HuH-7 (cell line): ENCODE results near the gene BSCL2.
A peak's percentile ranks its signal among the peaks of the same experiment; 100 is the strongest.
"Not testable (repeated sequence)": the region's sequence is repeated elsewhere in the genome, so short reads cannot be mapped to it uniquely, and the experiment has no call there.

Experiments used
- DNase-seq: peaks from one replicate; pipeline ENCODE4 v3.0.0; 2011; ENCODE audit warnings: low spot score

BSCL2 gene

DNA sequence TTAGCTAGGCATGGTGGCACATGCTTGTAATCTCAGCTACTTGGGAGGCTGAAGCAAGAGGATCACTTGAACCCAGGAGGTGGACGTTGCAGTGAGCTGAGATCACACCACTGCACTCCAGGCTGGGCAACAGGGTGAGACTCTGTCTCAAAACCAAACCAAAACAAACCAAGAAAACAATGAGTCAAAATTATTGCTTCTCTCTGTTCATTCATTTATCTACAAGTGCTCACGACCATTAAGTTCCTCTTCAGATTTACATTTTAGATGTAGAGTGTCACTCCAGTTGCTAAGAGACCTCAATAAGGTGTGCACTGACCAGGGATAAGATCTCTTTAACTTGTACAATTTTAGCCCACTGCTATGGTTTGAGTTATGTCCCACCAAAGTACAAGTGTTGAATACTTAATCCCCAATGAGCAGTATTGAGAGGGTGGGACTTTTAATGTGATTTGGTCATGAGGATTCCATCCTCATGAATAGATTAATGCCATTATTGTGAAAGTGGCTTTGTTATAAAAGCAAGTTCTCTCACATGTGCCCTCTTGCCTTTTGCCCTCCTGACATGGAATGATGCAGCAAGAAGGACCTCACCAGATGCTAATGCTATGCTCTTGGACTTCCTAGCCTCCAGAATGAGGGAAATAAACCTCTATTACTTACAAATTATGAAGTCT, 12.2 kb upstream of the BSCL2 start:
- DNase-seq = no peak

DNA sequence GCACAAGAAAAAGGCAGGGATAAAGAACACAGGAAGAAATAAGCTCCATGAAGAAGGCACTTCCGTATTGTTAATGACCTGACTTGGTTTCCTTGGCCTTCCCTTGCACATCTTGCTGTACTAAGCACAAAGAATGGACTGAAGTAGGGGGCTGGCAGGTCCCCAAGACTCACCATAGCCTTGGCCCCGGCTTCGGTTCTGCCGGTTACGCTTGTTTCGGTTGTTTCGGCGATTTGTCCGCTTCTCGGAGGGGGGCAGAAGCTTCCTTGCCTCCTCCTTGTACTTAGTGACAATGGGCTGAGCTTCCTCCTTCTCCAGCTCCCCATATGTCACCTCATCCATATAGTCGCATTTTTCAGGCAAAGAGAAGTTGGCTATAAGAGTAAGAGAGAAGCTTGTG, 9.6 kb upstream of the BSCL2 start:
- DNase-seq = no peak

DNA sequence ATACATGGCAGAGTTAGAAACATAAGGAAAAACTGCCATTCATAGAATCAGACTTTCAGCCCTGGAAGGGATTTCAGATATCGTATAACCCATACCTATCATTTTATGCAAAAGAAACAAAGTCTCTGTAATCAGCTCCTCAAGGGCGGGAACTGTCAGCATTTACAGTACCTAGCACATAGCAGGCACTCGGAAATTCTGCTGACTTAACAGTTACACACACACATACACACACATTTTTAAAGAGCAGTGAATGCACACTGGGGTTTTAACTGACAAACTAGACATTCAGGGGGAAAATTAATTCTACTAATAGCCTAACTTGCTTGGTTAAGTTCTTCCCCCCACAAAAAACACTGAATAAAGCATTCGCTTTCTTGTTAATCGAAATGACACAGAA, 9.0 kb upstream of the BSCL2 start:
- DNase-seq = no peak

DNA sequence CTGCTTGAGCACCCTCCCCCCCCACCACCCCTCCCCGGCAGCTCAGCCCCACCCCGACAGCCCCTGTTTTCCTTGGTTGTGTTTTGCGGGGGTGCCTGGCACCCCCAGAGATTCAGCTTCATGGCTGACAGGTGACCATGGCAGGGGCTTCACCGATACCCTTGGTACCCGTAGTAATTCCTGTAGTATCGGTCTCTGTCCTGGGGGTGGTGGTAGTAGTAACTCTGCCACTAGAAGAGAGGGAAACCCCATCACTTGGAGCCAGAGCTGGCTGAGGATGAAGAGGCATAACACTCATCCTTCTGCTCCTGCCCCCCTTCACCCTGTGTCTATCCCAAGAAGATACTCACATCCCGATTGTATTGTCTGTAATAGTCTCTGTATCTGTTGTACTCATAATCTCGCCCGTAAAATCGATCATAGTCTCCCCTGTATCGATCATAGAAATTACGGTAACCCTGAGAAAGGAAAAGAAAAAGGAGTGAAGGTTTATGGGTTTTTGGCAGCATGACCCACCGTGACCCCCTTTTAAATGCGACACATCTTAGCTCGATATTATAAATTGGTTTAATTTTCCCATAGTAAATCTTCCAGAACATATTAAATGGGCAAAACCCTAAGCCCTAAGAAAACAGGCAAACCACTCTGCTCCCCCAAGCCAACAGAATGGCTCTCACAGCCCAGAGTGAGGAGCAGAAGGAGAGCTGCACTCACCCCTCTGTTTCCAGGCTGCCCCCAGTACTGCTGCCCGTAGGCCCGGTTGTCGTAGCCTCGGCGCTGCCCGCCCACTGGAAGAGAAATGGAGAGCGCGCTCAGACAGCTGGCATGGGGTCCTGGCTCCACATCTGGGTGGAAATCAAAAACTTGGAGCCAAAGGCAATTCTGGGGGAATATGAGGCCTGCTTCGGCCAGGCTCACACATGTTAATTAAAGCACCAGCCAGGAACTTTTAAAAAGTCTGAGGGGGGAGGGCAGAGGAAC, 8.2 kb upstream of the BSCL2 start:
- DNase-seq = no peak

DNA sequence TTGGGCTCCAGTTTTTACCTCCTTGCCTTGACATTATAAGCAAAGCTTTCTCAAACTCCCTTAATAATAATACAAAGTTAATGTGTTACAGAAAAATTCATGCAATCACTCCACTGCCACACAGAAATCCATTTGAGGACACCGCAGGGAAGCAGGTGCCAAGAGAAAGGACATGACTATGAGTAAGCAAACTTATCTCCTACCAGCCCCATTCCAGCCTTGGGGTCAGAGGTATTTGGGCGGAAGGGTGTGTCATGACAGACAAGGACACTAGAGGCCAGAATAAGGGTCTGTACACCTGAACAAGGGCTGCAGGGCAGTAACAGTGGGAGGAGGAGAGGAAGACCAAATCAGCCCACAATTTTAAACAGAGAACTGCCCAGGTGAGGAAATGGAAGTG, 6.1 kb upstream of the BSCL2 start:
- no peak for DNase-seq

DNA sequence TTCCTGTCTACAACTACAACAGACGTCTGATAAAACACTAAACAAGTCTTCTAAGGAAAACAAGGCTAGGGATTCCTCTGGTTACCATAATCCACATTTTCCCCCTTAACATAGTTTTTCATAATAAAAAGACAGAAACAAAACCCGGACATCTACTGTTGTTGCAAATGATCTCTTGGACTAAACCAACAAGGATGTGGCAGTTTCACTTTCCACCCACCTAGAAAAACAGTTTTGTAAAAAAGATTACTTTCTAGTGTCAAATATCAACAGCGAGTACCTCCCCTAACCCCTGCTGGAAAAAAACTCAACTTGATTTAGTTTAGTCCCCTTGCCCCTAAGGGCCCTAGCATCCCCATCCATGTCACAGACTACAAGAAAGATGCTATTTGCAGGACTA, 5.6 kb upstream of the BSCL2 start:
- DNase-seq = no peak

DNA sequence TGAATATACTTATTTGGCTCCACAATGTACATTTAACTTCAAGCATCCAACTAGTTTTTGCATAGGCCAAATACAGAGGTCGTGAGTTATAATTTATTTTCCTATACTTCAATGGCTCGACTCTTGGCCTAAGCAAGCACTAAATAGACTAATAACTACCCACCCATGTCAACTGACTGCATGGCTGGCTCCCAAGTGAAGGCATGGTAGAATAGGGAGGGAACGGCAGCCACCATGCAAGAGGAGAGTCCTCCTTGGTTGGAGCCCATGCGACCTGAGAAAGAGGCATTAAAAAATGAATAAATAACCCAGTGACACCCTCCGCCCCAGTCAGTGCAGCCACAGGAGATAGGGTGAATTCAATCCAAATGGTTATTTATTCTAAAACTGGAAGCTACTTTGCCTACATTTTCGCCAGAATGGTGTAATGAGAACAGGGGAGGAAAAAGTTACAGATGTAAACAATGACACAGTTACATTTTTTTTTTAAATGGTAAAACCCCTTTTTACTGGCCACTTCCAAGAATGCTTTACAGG, 5.1 kb upstream of the BSCL2 start:
- no peak for DNase-seq

DNA sequence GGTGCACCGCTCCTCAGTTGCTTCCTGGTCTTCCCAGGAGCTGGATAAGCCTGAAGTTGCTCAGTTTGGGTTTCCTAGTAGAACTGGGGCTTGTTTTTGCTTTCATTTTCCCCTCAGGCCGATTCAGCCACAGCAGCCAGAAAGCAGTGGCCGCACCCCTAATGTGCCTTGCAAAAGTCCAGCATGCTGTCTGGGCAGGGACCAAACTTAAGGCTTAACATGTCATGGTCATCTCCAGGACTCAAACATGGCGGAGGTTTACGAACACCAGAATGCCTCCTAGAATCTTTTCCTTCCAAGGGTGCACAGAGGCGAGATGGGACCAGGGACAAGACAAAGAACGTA, 2.7 kb upstream of the BSCL2 start:
- no peak for DNase-seq

DNA sequence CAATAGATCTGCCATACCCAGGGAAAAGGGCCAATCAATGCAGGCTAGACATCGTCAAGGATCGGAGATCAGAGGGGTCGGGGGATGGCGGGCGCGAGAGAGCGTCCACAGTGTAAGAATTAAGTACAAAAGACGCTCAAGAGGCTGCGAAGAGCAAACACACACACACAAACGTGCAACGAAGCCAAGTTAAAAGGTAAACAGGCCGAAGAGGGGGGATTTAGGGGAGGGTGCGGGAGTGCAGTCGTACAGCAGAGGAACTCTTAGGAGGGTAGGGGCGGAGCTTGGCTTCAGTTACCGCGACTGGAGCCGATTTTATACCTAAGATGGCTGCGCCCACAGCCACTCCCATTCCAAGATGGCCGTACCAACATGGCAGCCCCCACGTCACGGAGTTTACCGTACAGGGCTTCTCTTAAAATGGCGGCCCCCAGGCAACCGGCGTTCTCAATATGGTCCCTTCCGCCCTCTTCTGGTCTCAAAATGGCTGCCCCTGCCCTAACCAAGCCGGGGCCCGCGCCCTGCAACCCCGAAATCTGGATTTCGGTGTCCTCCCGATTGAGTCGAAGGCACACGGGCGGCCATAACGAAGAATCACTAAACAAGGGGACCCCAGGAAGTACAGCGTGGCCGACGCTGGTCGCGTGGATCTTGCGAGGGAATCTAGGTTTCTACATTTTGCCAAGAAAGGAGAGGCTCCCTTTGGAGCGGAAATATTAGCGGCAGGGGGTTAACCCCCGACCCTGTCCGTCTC, 2.2 kb upstream of the BSCL2 start:
- no peak for DNase-seq

DNA sequence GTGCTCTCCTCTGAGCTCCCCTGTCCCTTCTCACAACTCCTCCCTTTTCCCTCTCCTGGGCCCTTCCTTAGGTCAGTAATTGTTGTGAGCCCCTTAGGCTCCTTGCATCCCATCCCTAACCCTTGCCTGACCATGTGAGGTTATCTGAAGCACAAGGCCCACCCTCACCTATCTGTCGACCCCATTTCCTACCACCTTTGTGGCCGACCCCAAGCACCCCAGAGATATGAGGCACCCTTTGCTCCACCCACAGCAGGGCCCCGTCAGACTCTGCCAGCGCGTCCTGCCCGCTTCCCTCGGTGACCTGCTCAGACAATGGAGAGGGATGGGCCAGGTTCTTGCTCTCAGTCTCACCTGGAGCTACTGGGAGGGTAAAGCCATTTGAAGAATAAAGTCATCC, 1.6 kb upstream of the BSCL2 start:
- no peak for DNase-seq

DNA sequence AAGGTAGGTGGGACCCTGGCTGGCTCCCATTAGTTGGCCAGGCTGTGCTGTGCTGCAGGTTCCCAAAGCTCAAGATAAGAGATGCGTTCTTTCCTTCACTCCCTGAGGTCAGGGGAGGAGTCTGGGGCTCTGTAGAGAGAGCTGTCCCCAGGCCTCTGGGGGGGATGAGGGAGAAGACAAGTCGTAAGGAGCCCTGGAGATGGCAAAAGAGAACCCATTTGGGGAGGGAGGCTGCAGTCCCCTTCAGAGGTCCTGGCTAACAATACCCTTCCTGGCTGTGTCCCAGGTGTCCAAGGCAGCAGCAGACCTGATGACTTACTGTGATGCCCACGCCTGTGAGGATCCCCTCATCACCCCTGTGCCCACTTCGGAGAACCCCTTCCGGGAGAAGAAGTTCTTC, 1.2 kb upstream of the BSCL2 start:
- no peak for DNase-seq

DNA sequence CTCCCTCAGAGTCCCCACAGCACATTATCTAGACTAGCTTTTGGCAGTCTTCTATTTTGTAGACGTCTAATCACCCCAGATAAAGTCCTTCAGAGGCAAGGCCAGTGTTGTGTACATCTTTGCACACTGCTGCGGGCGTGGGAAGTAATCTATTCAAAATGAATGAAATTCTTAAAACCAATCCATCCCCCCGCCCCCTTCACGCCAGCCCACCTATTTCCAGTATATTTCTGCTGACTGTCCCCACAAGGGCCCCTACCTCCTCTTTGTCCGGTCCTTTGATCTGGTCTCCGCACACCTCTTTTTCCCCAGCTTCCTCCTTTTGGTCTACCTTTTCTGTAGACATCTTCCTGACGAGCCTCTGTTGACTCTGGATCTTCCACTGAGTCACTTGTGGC, 375 bp downstream of the BSCL2 start:
- DNase-seq = no peak

DNA sequence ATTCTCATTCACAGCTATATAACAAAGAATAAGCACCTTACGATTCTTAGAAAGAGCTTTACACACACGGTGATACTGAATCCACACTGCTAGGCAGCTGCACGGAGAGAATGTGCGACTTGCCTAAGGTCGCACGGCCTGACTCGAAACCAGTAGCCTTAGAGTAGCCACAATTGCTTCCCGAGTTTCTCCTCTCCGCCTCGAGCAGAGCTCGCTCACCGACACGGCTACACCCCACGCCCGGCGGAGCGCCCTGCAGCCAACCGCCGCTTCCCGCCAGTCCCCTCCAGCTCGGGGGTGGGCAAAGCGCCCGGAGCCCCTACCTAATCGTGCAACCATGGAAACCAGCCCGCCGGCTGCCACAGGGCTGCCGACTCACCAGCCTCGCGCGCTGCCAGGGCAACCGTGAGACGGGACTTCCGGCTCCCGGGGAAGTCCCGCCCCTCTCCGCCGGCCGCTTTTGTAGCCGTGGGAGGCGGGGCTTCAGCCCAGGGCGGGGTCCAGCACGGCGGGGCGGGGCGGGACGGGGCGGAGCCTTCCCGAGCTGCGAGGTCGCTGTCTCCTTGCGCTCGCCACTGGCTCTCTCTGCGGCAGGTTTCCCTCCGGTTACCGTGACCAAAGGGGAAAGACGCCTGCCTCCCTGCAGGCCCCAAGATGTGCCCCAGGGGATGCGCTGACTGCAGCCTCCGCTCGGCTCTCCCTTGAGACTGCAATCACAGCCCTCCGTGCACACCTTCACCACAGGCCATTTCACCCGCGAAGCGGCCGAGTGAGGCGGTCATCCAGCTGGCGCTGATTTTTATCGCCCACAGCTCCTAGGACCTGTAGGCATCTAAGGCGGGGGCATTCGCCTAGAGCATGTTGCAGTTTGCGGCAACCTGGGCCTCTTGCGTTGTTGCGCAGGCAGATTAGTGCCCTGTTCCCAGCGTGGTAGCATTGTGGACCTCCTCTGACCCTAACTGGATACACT, 1.1 kb downstream of the BSCL2 start:
- DNase-seq = peak; percentile 87

DNA sequence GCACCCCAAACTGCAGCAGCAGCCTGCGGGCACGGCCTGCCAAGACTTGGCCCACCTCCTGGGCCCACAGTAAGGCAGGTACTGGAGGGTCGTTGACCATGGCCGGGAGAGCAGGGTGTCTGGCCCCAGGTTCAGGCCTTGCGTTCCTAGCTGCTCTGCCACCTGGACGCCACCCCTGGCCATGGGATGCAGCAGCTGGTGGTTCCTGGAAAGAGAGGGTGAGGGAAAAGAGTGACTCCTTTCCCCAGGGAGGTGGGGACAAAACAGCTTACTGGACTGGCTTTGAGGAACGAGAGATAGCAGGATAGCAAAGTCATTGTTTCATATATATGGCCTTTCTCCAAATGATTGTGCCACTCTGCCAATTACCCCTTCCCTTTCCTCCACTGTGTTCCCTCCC, 1.8 kb downstream of the BSCL2 start:
- DNase-seq = no peak

DNA sequence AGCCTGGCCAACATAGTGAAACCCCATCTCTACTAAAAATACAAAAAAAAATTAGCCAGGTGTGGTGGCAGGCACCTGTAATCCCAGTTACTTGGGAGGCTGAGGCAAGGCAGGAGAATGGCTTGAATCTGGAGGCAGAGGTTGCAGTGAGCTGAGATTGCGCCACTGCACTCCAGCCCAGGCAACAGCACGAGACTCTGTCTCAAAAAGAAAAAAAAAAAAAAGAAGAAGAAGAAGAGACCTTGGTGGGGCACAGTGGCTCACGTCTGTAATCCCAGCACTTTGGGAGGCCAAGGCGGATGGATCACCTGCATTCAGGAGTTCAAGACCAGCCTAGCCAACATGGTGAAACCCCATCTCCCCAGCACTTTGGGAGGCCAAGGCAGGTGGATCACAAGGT, 3.3 kb downstream of the BSCL2 start:
- not testable (repeated sequence) for DNase-seq

DNA sequence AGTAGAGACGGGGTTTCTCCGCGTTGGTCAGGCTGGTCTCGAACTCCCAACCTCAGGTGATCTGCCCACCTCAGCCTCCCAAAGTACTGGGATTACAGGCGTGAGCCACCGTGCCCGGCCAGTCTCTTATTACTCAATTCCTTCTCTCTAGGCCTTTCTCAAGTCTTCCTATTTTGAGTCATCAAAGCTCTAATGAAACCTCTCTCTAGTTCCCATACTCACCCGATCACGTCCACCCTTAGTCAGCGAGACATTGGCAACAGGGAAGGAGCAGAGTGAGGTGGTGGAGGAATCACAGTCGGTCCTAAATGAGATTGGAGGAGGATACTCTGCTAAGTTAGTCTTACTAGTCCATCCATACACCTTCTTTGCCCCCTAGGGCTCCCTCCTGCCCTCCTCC, 5.0 kb downstream of the BSCL2 start:
- DNase-seq = no peak

DNA sequence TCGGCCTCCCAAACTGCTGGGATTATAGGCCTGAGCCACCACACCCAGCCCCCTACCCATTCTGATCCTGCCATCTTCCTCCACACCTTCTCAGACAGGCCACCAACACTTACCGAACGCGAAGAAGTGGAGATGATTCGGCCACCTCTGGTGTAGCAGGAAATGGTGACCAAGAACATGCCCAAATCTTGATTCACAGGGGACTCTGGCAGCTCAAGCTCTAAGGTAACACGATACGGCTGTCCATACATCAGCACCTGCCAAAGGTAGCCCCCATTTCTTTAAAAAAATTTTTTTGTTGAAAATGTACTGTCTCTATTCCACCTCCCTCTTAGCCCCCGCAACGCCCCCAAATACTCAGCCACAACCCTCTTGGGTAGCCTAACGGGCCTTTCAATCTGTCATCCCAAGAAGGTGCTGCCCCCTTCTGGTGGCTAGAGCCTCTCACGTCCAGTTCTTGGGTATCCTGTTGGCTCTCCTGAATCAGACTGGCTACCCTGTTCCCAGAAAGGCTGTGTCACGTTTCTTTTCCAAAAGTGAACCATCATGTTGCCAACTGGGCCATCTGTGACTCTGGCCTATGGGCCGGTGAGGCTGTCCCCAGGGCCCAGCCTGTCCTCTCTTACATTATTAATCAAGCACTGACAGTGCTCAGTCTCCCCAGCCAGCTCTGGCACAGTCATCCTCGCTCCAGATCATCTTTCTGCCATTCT, 12.6 kb downstream of the BSCL2 start:
- DNase-seq = peak; percentile 83

DNA sequence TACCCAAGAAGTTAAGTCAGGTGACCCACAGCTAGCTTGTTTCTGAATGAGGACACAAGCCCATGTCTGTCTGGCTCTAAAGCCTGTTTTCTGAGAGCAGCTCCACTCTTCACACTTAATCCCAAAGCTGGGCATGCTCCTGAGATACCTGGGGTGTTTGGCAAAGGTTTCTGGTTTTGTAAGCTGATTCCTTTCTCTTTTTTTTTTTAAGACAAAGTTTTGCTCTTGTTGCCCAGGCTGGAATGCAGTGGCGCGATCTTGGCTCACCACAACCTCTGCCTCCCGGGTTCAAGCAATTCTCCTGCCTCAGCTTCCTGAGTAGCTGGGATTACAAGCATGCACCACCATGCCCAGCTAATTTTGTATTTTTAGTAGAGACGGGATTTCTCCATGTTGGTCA, 13.6 kb downstream of the BSCL2 start:
- not testable (repeated sequence) for DNase-seq

DNA sequence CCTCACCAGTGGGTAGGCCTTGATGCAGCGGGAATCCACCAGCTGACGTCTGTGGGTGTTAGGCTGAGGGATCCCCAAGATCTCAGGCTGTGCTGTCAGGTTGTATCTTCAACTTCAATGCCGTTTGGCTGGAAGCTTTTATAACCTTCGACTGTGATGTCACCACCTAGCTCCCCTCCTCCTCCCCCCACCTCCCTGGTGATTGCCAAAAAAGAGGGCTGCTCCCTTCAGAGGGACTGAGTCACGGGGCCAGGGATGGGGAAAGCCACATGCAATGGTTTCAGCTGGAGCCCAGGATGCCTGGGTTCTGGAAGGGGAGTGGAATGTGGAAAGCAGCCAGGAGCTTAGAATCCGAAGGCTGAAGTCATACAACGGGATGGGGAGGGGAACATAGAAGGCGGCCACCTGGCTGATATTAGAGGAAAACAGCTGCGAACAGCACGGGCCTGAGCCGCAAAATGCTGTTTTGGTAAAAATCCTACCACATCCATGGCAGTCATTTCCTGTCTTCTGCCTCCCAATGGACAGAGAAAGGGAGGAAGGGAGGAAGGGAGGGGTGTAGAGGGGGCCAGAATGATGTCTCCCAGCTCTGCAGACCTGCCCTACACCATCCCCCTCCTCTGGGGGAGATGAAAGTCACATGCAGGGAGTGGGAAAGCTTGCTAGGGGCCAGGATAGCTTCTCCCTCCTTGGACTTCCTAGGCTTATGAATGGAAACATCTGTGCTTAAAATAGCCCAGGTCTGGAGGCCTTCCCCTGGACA, 17.6 kb downstream of the BSCL2 start, which contains the start of gene LRRN4CL:
Gene LRRN4CL, minus strand, starts transcription at position 110 of the 763 bp plus-strand sequence. CDS start 1,022 bp downstream, outside the sequence.
- DNase-seq = no peak

DNA sequence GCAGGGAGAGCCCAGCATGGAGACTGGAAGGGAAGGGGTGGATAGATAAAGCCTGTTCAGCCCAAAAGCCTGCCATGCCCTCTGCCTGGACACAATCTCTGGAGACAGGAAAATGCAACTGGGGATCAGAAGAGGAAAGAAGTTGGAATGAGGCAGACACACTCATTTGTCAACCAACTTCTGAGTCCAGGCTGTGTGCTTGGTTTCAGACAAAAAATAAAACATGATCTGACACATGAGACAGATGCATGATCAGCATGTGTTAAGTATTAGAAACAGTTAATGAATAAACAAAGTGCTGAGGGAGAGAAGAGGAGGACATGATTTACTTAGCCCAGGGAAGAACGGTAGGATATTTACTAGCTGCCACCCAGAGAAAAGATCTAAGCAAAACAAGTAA, 18.7 kb downstream of the BSCL2 start:
- no peak for DNase-seq
